Measurements from ENCODE around the gene DNLZ.
A peak's percentile ranks its signal among the peaks of the same experiment; 100 is the strongest.
"Not testable (repeated sequence)": the region's sequence is repeated elsewhere in the genome, so short reads cannot be mapped to it uniquely, and the experiment has no call there.

The DNLZ gene

DNA sequence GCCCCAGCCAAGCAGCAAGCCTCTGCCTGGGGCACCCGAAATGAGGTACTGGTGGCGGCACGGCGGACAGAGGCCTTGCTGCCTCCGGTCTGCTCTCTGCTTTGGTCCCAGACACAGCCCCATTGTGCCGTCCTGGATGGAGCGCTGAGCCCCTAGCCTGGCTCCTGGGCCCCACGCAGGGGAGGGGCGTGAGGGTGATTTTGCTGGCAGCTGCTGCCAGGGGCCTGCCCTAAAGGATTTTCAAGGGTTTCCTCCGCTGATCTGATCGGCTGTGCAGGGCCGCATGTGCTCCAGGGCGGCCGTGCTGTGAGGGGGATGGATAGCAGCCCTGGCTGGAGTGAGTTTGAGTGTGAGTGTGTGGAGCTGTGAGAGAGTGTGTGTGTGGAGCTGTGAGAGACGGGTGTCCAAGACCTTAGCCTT lies 34.9 kb downstream of the DNLZ start:
- no peak for DNase-seq

GRCh38 chr9:136328011-136328621 lies 35.4 kb downstream of the DNLZ start:
- no peak for DNase-seq

GRCh38 chr9:136327304-136327974 lies 36.1 kb downstream of the DNLZ start, which contains the start of gene GPSM1:
Gene GPSM1, plus strand, starts transcription at chr9:136327539. Its CDS starts 157 bp downstream, at chr9:136327696.
- no peak for DNase-seq

- DNase-seq: no peak
Observed at GRCh38 chr9:136326761-136327303, 36.7 kb downstream of the DNLZ start.

GRCh38 chr9:136326061-136326760 lies 37.3 kb downstream of the DNLZ start:
- no peak for DNase-seq

DNA sequence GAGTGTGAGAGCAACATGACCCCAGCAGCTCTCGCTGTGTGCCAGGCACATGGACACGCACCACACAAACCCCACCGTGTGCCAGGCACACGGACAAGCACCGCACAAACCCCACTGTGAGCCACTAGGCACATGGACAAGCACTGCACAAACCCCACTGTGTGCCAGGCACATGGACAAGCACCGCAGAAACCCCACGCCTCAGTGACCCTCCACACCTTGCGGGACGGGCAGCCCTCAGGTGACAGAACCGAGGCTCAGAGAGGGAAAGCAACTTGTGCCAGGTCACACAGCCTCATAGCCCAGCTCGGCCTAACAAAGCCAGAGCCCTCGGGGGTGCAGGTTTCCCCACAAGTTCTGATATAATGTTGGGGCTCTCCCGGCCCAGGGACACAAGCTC lies 38.2 kb downstream of the DNLZ start:
- no peak for DNase-seq

- no peak for DNase-seq
Observed at GRCh38 chr9:136324501-136325300, 38.8 kb downstream of the DNLZ start.

- DNase-seq: no peak
Observed at GRCh38 chr9:136323371-136323789, 40.2 kb downstream of the DNLZ start.

GRCh38 chr9:136322756-136323330 lies 40.7 kb downstream of the DNLZ start:
- DNase-seq: no peak

DNA sequence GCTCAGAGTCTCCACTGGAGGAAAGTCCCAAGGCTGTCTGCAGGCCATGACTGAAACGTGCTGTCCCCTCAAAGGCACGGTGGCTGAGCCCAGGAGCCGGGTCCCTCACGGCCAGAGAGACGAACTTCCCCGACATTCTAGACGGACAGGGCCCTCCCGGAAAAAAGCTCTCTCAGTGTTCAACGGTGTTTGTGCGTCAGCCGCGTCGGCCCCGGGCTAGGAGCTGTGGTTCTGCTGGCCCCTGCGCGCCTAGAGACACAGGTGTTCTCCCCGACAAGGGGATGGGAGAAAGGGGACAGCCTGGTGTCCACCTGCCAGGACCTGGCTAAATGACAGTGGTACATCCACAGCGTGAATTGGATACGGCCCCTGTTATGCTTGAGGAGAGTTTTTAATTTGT lies 42.0 kb downstream of the DNLZ start:
- DNase-seq: no peak

DNA sequence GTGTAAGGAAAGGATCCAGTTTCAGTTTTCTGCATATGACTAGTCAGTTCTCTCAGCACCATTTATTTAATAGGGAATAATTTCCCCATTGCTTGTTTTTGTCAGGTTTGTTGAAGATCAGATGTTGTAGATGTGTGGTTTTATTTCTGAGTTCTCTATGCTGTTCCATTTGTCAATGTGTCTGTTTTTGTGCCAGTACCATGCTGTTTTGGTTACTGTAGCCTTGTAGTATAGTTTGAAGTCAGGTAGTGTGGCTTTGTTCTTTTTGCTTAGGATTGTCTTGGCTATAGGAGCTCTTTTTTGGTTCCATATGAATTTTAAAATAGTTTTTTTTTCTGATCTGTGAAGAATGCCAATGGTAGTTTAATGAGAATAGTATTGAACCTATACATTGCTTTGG lies 42.6 kb downstream of the DNLZ start:
- DNase-seq: not testable (repeated sequence)

DNA sequence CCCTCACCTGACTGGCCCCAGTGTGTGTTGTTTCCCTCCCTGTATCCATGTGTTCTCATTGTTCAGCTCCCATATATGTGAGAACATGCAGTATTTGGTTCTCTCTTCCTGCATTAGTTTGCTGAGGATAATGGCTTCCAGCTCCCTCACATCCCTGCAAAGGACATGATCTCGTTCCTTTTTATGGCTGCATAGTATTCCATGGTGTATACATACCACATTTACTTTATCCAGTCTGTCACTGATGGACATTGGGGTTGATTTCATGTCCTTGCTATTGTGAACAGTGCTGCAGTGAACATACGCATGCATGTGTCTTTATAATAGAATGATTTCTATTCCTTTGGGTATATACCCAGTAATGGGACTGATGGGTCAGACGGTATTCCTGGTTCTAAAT lies 43.6 kb downstream of the DNLZ start:
- DNase-seq: not testable (repeated sequence)

DNA sequence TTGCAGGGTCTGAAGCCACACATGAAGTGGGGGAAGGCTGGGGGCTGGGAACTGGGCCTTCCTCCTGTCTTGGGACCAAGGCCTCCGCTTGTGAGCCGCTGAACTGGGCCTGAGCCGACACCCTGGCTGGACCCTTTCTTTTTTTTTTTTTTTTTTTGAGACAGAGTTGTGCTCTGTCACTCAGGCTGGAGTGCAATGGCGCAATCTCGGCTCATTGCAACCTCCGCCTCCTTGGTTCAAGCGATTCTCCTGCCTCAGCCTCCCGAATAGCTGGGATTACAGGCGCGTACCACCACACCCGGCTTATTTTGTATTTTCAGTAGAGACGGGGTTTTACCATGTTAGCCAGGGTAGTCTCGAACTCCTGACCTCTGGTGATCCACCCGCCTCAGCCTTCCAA lies 44.3 kb downstream of the DNLZ start:
- not testable (repeated sequence) for DNase-seq

- no peak for DNase-seq
Observed at GRCh38 chr9:136318776-136319241, 44.7 kb downstream of the DNLZ start.

- DNase-seq: no peak
Observed at GRCh38 chr9:136318111-136318775, 45.3 kb downstream of the DNLZ start.

DNA sequence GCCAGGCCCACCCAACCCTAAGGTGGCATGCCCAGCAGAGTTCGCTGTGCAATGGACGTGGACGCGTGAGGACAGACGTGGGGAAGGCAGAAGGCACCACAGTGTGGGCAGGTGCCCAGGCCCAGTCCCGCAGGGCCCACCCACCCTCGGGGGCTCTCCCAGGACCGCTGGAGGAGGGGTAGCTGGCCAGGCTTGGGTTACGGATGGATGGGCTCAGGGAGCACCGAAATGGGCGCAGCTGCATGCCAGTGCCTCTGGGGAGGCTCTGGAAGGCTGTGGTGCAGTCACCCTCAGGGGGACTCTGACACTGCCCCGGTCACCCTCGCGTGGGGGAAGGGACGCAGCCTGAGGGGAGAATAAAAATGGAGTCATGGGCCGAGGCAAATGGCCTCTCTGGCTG lies 45.8 kb downstream of the DNLZ start:
- DNase-seq: no peak

GRCh38 chr9:136316896-136317676 lies 46.5 kb downstream of the DNLZ start:
- peak; percentile 47 for DNase-seq

DNA sequence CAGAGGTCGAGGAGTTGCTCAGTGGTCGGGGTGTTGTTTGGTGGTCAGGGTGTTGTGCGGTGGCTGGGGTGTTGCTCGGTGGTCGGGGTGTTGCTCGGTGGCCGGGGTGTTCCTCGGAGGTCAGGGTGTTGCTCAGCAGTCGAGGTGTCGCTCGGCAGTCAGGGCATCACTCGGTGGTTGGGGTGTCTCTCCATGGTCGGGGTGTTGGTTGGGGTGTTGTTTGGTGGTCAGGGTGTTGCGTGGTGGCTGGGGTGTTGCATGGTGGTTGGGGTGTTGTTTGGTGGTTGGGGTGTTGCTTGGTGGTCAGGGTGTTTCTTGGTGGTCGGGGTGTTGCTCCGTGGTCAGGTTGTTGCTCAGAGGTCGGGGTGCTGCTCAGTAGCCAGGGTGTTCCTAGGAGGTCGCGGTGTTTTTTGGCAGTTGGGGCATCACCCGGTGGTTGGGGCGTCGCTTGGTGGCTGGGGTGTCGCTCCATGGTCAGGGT lies 47.2 kb downstream of the DNLZ start:
- no peak for DNase-seq

GRCh38 chr9:136314944-136315343 lies 48.6 kb downstream of the DNLZ start:
- DNase-seq: no peak

GRCh38 chr9:136314056-136314416 lies 49.5 kb downstream of the DNLZ start:
- DNase-seq: no peak
